Measurements from ENCODE around the gene PLEKHA7.
"Not testable (repeated sequence)": the region's sequence is repeated elsewhere in the genome, so short reads cannot be mapped to it uniquely, and the experiment has no call there.

Gene PLEKHA7

DNA sequence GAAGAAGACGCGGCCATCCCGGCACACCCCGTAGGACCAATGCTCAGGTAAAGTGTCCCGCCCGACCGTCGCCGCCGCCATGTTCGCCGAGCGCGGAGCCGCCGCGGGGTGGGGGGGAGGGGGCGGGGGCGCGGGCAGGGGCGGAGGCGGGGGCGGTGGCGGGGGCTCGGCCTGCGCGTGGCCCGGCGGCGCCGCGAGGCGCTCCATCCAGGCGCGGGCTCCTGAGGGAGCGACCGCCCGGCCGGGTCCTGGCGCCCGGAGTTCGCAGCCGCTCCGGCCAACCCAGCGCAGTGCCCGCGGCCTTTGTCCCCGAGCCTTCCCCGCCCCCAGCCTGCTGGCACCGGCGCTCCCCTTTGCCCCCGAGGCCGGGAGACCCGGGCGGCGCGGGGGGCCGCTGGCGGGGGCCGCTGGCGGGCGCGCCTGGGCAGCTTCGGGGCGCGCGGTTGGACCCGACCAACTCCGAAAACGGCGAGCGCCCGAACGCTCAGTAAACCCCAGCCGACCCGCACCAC is at the start of gene PLEKHA7:
TSS of gene PLEKHA7 (minus strand) at position 94 of the 512 bp plus-strand sequence. CDS start at position 81, 13 bp downstream.
- no peak for DNase-seq

DNA sequence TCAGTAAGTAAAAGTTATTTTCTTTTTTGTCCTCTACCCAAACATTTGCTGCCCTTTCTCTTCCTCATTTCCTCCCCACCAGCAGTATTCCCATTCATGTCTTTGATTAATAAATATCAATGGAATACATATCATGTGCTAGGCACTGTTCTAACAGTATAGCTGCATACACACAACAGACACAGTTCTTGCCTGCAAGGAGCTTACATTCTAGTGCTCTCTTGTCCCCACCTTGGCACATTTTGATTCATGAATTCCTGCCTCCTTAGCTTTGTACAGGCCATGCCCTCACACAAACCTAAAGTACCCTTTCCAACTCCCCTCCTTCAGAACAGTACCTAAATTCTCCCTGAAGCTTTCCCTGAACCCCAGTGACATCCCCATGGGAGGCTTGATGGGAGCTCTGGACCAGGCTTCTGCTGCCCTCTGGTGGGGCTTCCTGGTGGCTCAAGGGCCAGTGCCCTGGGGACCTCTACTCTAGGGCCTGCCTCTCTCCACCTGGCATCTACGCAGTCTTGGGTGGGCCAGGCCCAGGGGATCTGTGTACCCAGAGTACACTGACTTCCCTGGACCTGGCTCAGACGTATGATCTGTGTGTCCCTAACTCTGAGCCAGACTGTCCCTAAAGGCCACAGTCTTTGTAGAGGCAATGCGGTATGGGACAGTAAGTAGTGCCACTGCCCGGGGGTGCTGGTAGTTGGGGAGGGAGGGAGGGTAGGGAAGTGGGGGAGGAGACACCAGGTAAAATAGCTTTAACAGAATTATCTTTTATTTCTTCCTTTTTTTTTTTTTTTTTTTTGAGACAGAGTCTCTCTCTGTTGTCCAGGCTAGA is 49.2 kb upstream of the PLEKHA7 start:
- DNase-seq = peak; percentile 71

DNA sequence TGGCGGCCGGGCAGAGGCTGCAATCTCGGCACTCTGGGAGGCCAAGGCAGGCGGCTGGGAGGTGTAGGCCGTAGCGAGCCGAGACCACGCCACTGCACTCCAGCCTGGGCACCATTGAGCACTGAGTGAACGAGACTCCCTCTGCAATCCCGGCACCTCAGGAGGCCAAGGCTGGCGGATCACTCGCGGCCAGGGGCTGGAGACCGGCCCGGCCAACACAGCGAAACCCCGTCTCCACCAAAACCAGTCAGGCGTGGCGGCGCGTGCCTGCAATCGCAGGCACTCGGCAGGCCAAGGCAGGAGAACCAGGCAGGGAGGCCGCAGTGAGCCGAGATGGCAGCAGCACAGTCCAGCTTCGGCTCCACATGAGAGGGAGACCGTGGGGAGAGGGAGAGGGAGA is 36.9 kb upstream of the PLEKHA7 start:
- not testable (repeated sequence) for DNase-seq

DNA sequence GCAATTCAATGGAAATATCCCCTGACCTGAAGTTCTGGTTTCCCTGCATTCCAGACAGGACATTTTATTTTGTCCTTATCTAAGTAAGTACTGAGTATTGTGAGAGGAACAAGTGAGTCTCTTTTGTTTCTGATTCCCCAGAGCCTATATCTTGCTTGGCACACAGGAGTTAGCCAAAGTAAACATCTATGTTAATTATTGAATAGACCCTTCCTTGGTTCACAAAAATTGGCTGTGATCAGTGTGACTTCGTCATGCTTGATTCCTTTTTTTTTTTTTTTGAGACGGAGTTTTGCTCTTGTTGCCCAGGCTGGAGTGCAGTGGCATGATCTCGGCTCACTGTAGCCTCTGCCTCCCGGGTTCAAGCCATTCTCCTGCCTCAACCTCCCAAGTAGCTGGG is 34.3 kb upstream of the PLEKHA7 start:
- DNase-seq = not testable (repeated sequence)

GRCh38 chr11:17046690-17047089 is 32.5 kb upstream of the PLEKHA7 start:
- no peak for DNase-seq

DNA sequence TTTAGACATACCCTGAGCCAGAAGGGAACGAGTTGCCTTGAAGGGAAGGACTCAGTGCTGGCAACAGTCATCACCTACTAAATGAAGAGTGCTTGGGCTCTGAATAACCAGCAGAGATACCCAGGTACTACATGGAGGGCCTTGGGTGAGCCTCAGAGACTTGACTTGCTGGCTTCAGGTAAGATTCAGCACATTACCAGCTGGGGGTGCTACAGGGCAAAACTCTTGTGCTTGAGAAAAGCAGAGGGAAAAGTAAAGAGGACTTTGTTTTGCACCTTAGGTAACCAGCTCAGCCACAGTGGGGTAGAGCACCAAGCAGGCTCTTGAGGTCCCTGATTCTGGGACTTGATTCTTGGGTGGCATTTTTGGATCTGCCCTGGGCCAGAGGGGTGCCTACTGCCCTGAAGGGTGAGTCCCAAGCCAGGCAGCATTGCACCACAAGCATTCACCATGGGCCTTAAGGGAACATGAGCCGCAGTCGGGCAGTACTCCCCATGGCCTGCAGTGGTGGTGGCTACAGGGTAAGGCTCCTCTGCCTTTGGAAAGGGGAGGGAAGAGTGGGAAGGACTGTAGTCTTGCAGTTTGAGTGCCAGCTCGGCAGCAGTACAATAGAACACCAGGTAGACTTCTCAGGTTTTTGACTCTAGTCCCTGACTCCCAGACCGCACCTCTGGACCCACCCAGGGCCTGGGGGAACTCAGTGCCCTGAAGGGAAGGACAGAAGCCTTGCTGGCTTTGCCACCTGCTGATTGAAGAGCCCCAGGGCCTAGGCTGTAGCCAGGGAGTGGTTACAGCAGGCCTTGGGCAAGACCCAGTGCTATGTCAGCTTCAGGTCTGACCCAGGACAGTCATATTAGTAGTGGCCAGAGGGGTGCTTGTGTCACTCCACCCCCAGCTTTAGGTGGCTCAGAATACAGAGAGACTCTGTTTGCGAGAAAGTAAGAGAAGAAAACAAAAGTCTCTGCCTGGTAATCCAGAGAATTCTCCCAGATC is 22.7 kb upstream of the PLEKHA7 start:
- no peak for DNase-seq

- DNase-seq = not testable (repeated sequence)
Observed at GRCh38 chr11:17034027-17034426, 19.8 kb upstream of the PLEKHA7 start.

DNA sequence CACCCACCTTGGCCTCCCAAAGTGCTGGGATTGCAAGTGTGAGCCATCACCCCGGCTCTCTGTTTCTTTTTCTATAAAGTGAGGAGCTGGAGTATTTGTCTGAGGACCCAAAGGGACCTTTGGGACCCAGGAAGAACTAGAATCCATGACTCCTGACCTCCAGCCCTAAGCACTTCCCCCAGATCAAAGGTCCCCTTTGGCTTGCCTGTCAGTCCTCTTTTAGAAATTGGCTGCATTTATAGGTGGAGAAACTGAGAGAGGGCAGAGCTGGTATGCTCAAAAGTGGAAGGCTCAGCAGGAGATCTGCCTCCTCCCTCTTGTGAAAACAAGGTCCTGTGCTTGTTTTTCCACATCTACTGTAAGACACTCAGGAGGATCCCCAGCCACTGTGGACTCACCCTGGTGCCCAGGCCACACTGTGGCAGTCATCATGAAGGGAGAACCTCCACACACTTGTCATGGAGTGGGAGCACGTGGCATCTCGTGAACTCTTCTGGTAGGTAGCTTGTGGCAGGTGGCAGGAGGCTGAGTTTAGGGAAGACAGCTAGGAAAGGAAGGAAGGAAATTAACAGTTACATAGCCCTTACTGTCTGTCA is 12.4 kb upstream of the PLEKHA7 start:
- no peak for DNase-seq

DNA sequence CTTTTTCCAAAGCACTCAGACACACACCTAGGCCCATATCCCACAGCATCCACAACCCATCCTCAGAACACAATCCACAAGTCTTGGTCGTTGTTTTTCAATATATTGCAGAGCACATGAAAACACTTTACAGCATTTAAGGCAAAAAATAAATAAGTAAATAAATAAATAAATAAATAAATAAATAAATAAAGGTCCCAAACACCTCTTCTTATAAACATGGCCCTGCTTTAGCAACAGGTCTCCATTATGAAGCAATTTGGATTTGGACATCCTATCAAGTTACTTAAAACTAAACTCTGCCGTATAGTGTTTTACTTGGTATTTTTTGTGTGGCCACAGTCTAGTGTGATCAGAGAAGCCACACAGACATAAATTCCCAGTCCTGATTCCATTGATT is 10.7 kb upstream of the PLEKHA7 start:
- DNase-seq = no peak

- DNase-seq = no peak
Observed at GRCh38 chr11:17021511-17021910, 7.3 kb upstream of the PLEKHA7 start.

DNA sequence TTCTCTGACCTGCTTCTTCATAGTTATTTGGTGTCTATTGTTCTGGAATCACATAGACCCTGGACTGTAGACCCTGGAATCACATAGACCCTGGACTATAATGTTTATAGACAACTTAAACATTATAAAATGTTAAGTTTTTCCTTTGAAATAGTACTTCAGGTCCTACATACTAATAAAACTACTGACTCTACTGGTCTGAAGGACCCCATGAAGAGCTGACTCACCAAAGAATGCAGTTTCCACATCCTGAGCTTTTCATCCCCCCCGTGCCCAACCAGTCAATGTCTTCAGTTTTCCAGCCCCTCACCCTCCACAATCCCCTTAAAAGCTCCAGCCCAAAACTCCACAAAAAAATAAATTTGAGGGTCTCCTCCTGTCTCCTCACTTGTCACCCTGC is 6.6 kb upstream of the PLEKHA7 start:
- no peak for DNase-seq

DNA sequence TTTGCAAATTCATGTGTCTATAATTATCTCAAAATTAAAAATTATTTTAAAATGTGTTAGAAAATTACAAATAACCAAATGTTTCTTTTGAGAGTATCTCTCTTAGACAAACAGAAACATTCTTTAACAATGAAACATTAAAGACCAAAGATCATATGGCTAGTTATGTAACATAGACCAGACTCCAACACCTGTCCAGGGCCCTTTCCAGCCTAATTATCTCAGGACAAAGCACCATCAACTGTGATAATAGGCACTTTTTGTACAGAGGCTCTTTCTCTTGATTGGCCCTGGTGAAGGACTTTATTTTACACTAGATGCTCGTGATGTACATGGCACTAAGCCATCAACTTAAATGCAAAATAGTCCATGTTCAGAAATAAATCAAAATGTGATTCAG is 5.0 kb upstream of the PLEKHA7 start:
- no peak for DNase-seq

DNA sequence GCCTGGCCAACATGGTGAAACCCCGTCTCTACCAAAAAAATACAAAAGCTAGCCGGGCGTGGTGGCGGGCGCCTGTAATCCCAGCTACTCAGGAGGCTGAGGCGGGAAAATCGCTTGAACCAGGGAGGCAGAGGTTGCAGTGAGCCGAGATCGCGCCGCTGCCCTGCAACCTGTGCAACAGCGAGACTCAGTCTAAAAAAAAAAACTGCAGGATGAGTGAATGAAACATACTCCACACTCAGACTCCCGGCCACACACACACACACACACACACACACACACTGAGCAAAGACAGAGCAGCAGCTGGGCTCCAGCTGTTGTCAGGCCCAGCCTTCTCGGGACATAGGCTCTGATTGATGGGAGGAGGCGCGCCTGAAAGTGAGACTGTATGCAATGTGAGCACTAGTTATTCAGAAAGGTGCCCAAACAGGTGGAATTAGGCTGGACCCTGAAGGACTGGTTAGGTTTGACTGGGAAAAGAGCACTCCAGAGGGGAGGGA is 1.5 kb upstream of the PLEKHA7 start:
- DNase-seq = no peak

- peak; percentile 82 for DNase-seq
Observed at GRCh38 chr11:17014833-17015626, 816 bp upstream of the PLEKHA7 start.

DNA sequence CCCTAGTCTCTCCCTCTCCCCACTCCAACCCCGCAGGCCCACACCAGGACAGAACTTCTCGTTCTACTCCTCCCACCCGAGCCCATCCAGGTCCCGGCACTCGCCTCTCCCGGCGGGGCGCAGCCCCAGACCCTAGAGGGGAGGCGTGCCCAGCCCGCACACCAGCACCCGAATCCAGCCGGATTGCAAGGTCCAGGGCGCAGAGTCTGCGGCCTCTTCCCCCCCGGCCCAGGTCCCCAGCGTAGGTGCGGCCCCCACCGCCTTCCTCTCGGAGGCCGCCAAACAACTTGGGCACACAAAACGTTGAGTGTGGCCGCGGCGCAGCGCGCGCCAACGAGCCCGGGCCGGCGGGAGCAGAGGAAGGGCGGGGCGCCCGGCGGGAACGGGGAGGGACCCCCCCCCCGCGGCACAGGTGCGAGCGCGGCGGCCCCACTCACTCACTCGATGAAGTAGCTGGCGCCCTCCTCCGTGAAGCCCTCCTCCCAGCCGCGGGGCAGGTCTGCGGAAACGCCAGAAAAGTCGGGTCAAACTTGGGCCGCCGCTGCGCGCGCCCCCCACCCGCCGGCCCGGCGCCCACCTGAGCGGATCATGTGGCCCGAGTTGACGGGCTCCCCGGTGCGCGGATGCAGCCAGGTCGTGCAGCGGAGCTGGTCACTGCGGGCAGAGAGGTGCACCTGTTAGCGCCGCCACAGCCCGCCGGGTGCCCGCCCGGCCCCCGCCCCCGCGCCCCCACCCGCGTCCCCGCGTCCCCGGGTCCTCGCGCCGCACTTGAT is 480 bp downstream of the PLEKHA7 start:
- DNase-seq = peak; percentile 75

DNA sequence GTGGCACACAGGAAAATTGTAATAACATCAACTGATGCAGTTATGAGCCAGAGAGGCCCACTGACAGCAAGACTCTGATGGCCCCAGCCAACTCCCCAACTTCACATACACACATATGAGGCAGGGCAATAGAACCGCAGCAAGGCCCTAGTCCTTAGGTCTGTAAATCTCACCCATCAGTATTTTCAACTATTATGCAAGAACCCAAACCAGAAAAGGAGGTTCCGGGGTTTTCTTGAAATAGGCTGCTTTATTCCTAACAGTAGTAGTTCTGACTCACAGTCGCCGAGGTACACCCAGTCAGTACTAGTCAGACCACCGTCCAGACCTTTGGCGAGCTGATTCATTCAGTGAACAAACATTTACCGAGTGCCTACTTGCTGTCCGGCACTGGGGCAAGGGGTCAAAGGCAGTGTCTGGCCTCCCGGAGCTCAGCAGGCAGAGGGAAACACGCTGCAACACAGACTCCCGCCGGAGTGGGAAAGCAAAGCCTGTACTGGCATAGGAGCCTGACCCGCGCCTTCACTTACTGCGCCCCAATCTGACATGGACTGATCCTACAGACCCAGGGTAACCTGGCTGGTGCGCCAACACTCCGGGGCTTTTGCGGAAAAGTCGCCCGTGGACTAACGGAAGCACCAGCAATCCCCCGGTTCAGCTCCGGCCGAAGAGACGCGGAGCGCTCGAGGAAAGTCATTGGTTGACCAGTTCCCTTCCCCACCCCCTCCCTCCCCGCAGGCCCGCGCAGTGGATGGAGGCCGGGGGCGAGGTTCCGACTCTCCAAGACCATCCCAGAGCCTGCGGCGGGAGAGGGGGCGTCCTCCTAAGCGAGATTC is 1.3 kb downstream of the PLEKHA7 start:
- DNase-seq = peak; percentile 78

- DNase-seq = no peak
Observed at GRCh38 chr11:17012179-17012578, 2.0 kb downstream of the PLEKHA7 start.

DNA sequence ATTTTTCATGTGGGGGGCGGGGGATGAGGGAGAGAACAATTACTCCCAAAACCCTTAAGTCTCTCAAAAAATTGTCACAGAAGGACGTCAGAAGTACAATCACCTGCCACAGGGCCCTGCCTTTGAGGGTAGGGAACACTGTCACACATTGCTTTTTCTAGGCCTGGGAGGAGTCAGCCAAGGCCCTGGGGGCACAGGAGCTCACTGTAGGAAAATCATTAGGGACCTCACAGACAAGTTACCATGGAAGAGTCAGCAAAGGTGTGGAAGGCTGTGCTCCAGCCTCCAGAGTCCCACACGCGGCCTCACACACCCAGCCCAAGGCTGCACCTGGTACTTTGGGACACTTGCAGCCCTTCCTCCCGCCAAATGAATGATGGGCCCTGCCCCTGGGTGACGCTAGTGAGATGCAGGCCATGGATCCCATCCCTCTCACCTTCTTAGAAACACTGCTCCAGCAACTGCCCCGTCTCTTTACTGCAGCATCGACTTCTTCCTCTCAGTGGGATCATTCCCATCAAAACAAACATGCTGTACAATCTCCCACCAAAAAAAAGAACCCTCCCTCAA is 3.3 kb downstream of the PLEKHA7 start:
- DNase-seq = no peak

DNA sequence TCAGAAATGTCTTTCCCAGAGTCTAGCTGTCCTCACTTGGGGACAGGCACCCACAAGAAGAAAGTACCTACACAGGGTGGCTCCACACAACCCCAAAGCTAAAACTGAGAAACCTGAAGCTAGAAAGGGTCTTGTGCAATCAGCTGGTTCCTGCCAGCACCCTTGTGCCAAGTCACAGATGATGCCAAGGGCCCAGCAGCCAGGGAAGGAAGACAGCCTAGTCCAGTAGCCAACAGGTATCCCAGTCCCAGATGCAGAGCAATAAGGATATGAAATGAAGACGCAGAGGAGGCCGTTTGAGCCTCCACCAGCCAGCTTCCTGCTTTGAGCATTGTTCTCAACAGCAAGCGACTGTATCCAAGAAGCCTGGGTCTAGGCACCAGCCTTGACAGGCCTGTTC is 6.1 kb downstream of the PLEKHA7 start:
- no peak for DNase-seq

GRCh38 chr11:17005646-17006045 is 8.6 kb downstream of the PLEKHA7 start:
- DNase-seq = no peak

Measured in retina (tissue), 1 donor.